Retinal pigment epithelial cell (primary cell): ENCODE data around the gene RNU6-1.
A peak's percentile ranks its signal among the peaks of the same experiment; 100 is the strongest.

Source experiments
- DNase-seq: peaks from one replicate; pipeline ENCODE4 v3.0.0-alpha.2; 2010; ENCODE audit warnings: low read depth
- H3K4me3 ChIP-seq: 2 replicates; pipeline ENCODE4 v1.5.1; 2011; ENCODE audit warnings: mild to moderate bottlenecking, low read length, control low read depth, moderate library complexity
- CTCF ChIP-seq: conservative IDR thresholded peaks from 2 replicates; pipeline ENCODE4 v1.5.1; 2011; ENCODE audit warnings: low read depth, low read length, control low read depth, inconsistent platforms

The RNU6-1 gene

DNA sequence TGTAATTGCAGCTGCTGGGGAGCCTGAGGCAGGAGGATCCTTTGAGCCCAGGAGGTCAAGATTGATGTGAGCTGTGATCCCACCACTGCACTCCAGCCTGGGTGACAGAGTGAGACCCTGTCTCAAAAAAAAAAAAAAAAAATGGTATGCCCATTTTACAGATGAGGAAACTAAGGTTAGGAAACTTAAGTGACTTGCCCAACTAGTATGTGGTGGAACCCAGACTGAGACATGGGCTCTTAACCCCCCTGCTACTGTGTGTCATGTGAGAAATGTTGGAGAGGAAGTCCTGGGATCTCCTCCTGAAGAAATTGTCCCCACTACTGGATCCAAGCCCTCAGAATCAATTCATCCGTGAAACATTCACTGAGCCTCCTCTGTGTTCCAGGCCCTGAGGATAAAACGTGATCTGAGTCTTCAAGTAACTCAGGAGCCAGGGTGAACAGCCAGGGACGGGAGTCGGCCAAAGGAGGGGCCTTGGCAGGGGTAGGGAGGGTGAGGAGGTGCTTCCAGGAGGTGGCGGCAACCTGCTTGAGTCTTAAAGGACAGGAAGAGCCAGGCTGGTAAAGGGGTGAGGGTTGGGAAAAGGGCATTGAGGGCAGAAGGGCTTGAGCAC lies 19.6 kb upstream of the RNU6-1 start:
- TF ChIP-seq CTCF = peak; percentile 11
- no peak for DNase-seq
- no peak overlapping the region for H3K4me3 ChIP-seq

DNA sequence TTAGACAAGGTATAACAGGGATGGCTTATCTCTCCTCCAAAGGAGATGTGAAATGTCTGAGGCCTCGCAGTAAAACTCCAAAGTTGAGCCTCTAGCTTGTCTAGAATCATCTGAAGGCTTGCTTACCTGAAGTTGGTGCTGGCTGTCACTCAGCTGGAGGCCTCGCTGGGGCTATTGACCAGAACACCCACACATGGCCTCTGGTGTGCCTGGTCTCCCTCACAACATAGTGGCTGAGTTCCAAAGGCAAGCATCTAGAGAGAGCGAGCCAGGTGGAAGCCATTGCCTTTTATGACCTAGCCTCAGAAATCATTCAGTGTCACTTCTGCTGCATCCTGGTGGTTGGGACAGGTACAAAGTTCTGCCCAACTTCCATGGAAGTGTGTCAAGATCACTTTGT lies 17.4 kb upstream of the RNU6-1 start:
- H3K4me3 ChIP-seq = no peak overlapping the region
- DNase-seq = no peak
- TF ChIP-seq CTCF = no peak

DNA sequence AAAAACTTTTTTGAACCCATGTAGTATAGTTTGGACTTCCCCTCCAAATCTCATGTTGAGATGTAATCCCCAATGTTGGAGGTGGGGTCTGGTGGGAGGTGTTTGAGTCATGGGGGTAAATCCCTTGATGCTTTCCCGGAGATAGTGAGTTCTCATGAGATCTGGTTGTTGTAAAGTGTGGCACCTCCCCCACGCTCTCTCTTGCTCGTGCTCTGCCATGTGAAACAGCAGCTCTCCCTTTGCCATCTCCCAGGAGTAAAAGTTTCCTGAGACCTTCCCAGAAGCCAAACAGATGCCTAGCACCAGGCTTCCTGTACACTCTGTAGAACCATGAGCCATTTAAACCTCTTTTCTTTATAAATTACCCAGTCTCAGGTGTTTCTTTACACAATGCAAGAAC lies 16.0 kb upstream of the RNU6-1 start:
- no peak overlapping the region for H3K4me3 ChIP-seq
- TF ChIP-seq CTCF = no peak
- DNase-seq = no peak

GRCh38 chr15:67854358-67854757 lies 14.5 kb upstream of the RNU6-1 start:
- DNase-seq = no peak
- H3K4me3 ChIP-seq = no peak overlapping the region
- TF ChIP-seq CTCF = no peak

- TF ChIP-seq CTCF = no peak
- DNase-seq = no peak
- no peak overlapping the region for H3K4me3 ChIP-seq
These were observed 13.6 kb upstream of the RNU6-1 start for GRCh38 chr15:67853454-67853853.

- no peak for TF ChIP-seq CTCF
- no peak overlapping the region for H3K4me3 ChIP-seq
- DNase-seq = no peak
These were observed 12.6 kb upstream of the RNU6-1 start for GRCh38 chr15:67852418-67852817.

DNA sequence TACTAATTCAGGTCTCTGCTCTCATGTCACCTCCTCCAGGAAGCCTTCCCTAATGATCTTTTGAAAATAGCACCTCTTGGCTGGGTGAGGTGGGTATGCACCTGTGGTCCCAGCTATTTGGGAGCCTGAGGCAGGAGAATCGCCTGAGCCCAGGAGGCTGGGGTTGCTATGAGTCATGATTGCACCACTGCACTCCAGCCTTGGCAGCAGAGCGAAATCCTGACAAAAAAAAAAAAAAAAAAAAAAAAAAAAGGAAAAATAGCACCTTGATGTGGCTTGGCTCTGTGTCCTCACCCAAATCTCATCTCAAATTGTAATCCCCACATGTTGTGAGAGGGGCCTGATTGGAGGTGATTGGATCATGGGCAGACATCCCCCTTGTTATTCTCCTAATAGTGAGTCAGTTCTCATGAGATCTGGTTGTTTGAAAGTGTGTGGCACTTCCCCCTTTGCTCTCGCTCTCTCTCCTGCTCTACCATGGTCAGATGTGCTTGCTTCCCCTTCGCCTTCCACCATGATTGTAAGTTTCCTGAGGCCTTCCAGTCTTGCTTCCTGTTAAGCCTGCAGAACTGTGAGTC lies 11.2 kb upstream of the RNU6-1 start:
- DNase-seq = no peak
- H3K4me3 ChIP-seq = no peak overlapping the region
- TF ChIP-seq CTCF = no peak
